ENCODE measurements around the gene PAIP2.

Gene PAIP2, protein sequence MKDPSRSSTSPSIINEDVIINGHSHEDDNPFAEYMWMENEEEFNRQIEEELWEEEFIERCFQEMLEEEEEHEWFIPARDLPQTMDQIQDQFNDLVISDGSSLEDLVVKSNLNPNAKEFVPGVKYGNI

DNA sequence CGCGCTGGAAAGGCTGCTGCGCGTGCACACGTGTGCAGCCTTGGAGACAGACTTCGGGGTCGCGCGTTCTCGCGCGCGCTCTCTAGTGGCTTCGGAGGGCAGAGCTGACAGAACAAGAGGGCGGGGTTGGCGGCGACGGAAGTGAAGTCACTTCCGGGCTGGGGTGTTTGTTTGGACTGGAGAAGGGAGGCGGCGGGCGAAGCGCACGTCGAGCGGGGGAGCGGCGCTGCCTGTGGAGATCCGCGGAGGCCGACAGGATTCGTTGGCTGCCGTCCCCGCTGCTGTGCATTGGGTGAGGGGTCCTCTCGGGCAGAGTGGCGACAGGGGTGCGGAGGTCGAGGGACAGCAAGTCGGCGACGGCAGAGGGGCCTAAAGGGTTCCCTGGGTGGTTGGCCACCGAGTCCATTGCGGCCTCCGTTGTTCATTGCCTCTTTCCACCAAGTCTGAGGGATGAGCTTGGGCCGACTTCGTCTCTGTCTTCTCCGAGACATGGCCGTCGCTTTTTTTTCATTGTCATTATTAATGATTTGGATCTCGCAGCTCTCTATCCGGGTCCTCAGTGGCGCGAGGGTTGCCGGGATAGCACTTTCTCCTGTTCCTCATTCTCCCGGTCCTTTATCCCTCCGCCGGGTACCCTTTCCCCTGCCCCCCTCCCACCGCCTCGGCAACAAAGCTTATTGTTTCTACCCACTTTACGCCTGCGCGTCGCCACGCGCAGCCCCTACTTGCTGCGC, at the start of gene PAIP2:
TSS of gene PAIP2 (plus strand) at position 166 of the 734 bp plus-strand sequence. CDS start 21,931 bp downstream, outside the sequence.
- peak within 1 kb of the TSS; percentile 87 for H3K27ac Mint-ChIP-seq
- peak; percentile 98 for ATAC-seq
- peak within 1 kb of the TSS; percentile 95 for H3K4me3 Mint-ChIP-seq
- H3K27me3 Mint-ChIP-seq: no peaks in the 10 kb centered on the region
- no peaks in the 10 kb centered on the region for H3K9me3 Mint-ChIP-seq
- peaks cover 41% of the 10 kb centered on the region for H3K4me1 Mint-ChIP-seq
- peaks cover 9% of the 10 kb centered on the region for H3K36me3 Mint-ChIP-seq

DNA sequence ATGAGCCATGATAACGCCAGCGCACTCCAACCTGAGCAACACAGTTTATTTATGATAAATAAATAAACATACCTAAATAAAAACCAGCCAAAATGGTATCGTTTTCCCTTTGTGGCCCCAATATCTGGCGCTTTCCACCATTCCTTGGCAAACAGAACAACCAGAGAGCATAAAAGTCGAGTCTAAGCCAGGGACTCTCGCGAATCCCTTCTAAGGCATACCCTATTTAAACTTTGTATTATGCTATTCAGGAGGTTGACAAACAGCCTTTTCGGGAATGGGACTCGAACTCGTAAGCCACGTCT, 48.5 kb upstream of the PAIP2 start:
- H3K9me3 Mint-ChIP-seq: no peaks in the 10 kb centered on the region
- peaks cover 20% of the 10 kb centered on the region for H3K36me3 Mint-ChIP-seq
- ATAC-seq: no peak
- H3K4me3 Mint-ChIP-seq: peak overlapping the region; percentile 90
- H3K27ac Mint-ChIP-seq: peak overlapping the region; percentile 92
- no peaks in the 10 kb centered on the region for H3K27me3 Mint-ChIP-seq
- H3K4me1 Mint-ChIP-seq: peaks cover 37% of the 10 kb centered on the region

DNA sequence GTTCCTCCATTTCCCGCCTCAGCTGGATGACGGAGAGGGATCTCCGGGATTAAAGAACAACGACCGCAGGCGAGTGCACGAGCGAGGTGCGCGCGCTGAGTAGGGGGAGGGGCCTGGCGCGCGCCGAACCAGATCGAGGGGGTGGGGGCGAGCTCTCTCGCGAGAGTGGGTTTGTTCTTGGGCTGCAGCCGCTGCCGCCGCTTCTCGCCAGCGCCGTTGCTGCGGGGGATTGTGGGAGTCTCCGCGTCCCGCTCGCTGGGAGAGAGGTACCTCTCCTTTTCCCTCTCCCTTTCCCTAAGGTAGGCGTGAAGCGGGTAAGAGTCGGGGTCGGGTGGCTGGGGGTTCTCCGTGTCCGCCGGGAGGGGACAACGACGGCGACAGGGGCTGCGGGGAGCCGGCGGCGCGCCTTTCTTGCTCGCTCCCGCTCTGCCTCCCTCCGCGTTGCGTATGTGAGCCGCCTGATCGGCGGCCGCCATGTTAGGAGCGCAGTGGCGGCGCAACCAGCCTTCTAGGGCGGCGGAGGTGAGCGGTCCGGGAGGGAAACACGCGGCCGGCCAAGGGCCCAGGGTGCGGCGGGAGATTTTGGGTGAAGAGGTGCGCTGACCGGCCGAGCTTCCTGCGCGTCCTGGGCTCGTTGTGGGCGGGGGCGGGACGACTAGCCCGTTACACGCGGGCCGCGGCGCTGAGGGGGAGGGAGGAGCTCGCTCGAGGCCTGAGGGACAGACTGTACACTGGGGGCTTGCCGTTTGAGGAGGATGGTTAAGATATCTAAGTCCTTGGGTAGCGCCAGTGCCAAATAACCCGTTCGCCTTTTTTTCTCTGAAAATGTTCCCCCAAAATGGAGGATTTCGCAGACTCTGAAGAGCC, 47.9 kb upstream of the PAIP2 start, which contains the start of gene MATR3:
TSS of gene MATR3 (plus strand) at position 234 of the 867 bp plus-strand sequence. CDS start 13,676 bp downstream, outside the sequence.
- H3K27ac Mint-ChIP-seq: peak within 1 kb of the TSS; percentile 92
- H3K4me3 Mint-ChIP-seq: peak within 1 kb of the TSS; percentile 90
- H3K27me3 Mint-ChIP-seq: no peaks in the 10 kb centered on the region
- ATAC-seq: peak; percentile 95
- H3K9me3 Mint-ChIP-seq: no peaks in the 10 kb centered on the region
- H3K4me1 Mint-ChIP-seq: peaks cover 42% of the 10 kb centered on the region
- H3K36me3 Mint-ChIP-seq: peaks cover 26% of the 10 kb centered on the region

DNA sequence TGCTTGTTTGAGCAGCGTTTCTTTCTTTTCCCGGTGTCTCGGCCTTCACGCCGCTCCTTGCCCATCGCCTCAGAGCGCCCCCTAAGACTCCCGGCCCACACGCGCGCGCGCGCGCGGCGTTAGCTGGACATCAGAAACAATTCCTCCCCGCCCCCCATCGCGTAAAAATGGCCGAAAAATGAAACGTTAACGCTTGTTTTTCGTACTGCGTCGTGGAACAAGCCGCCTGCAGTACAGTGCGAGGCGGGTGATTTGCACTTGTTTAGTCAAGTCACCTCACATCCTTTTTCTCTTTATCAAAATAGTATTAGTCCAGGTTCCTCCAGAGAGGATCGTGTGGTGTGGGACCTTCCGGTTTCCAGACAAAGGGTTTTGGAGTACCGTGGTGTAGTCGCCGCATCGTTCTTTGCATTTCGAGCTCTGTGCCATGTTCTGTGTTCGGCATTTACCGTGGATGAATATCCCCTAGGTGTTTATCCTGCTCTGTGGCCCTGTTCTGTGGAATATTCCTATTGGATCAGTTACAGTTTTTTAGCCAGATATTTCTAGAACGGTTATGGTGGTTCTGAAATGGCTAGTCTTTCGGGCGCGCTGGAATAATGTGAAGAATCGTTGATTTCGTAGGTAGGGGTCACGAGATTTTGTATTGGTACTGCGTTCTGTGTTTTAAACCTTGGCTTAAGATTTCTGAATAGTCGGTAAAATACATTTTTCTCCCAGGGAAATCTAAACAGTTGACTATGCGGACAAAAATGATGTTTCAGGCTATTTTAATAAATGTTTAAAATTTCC, 47.1 kb upstream of the PAIP2 start:
- Mint-ChIP-seq H3K4me1 (peaks cover 51% of the 10 kb centered on the region), H3K4me3 (peak overlapping the region; percentile 90), H3K9me3 (no peaks in the 10 kb centered on the region), H3K27me3 (no peaks in the 10 kb centered on the region), H3K27ac (peak overlapping the region; percentile 92), H3K36me3 (peaks cover 32% of the 10 kb centered on the region)
- peak; percentile 52 for ATAC-seq

DNA sequence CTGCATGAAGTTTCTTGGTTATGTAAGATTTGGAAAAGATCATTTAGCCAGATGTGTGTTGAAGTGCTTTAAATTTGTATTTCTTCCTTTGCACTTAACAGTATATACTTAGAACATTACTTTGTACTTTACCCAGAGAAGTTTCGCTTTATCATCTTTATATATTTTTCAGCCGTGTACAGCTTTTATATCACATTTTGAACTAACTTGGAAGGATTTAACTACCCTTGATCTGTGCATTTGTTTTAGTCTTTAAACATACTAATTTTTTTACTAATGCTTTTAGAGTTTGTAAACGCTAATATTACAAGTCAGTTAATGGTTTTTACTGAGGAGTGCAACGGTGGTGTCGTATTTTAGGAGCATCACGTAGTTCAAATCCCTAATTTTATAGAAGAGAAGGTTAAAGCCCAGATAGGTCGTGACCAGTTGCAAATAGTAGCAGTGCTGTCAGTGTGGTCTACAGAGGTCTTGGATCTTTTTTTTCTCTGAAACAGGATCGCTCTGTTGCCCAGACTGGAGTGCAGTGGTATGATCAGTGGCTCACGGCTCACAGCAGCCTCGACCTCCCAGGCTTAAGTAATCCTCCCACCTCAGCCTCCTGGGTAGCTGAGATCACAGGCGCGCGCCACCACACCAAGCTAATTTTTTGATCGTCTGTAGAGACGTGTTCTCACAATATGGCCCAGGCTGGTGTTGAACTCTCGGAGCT, 46.2 kb upstream of the PAIP2 start:
- Mint-ChIP-seq H3K4me1 (peaks cover 57% of the 10 kb centered on the region), H3K27me3 (no peaks in the 10 kb centered on the region), H3K27ac (peak overlapping the region; percentile 92), H3K4me3 (peak overlapping the region; percentile 90), H3K36me3 (peaks cover 30% of the 10 kb centered on the region), H3K9me3 (no peaks in the 10 kb centered on the region)
- ATAC-seq: no peak

DNA sequence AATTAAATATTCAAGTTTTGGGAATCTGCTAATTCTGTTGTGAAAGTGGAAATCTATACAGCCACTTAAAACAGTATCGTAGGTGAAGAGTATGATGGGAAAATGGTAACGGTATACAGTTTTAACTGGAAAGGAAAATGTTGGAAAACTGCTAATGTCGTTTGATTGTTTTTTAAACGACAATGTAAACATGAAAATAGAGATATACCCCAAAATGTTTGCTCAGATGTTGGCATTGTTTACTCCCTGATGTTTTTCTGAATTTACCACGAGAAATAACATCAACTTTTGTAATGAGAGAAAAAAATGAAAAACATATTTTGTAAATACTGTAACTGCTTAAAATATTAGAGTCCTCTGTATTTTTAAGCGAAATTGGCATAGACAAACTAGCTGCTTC, 45.5 kb upstream of the PAIP2 start:
- ATAC-seq: no peak
- Mint-ChIP-seq H3K27ac (peak overlapping the region; percentile 92), H3K4me3 (no peak overlapping the region), H3K4me1 (peaks cover 63% of the 10 kb centered on the region), H3K27me3 (no peaks in the 10 kb centered on the region), H3K36me3 (peaks cover 30% of the 10 kb centered on the region), H3K9me3 (no peaks in the 10 kb centered on the region)

DNA sequence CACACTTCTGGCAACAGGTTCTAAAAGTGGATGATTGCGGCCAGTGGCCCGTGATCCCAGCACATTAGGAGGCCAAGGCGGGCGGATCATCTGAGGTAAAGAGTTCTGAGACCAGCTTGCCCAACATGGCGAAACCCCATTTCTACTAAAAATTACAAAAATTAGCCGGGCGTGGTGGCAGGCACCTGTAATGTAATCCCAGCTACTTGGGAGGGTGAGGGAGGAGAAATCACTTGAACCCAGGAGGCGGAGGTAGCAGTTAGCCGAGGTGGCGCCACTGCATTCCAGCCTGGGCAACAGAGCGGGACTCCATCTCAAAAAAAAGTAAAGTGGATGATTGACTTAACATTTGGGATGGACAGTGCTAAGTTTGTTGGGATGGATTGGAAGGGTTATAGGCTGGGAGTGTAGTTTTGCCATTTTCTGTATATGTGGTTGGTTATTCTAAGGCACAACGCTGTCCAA, 44.8 kb upstream of the PAIP2 start:
- no peaks in the 10 kb centered on the region for H3K9me3 Mint-ChIP-seq
- H3K27ac Mint-ChIP-seq: no peak overlapping the region
- H3K4me3 Mint-ChIP-seq: peak overlapping the region; percentile 25
- peaks cover 70% of the 10 kb centered on the region for H3K4me1 Mint-ChIP-seq
- peaks cover 32% of the 10 kb centered on the region for H3K36me3 Mint-ChIP-seq
- ATAC-seq: no peak
- H3K27me3 Mint-ChIP-seq: no peaks in the 10 kb centered on the region

DNA sequence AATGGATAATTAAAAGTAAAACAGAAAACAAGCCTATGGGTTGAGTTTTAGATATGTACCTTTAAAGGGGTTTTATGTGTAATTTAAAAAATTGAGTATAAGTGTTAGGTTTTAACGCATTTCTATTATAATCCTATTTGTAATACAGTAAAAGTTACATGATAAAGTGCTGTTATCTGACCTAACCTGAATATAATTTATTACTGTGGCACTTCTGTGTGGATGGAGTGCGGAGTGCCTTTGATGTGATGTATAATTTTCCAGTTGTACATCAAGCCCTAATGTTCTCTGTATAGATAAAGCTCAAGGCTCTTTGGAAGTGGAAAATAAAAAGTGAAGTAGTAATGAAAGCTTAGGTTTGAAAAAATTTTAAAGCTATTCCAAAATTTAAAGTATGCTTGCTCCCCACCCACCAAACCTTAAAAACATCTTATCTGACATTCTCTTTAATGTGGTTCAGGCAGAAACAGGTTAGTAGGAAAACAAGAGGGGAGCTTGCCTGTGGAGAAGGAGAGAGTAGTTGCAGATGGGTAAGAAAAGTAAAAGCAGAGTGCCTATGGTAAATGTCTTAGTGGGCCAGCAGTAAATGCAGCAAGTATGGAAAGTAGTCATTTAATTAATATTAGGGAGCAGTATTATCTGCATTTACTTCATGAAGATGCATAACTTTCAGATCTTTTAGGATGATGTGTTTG, 44.1 kb upstream of the PAIP2 start:
- no peaks in the 10 kb centered on the region for H3K27me3 Mint-ChIP-seq
- peak overlapping the region; percentile 63 for H3K27ac Mint-ChIP-seq
- peaks cover 74% of the 10 kb centered on the region for H3K4me1 Mint-ChIP-seq
- H3K36me3 Mint-ChIP-seq: peaks cover 36% of the 10 kb centered on the region
- ATAC-seq: no peak
- peak overlapping the region; percentile 33 for H3K4me3 Mint-ChIP-seq
- H3K9me3 Mint-ChIP-seq: no peaks in the 10 kb centered on the region

DNA sequence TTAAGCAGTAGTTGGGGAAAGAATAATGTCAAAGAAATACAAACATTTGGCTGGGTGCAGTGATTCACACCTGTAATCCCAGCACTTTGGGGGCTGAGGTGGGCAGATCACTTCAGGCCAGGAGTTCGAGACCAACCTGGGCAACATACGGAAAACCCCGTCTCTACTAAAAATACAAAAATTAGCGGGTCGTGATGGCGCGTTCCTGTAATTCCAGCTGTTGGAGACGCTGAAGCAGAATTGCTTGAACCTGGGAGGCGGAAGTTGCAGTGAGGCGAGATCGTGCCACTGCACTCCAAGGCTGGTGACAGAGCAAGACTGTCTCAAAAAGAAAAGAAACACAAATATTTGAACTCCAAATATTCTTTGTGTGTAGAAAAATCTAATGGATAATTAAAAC, 43.4 kb upstream of the PAIP2 start:
- peaks cover 36% of the 10 kb centered on the region for H3K36me3 Mint-ChIP-seq
- ATAC-seq: no peak
- peak overlapping the region; percentile 33 for H3K4me3 Mint-ChIP-seq
- peaks cover 76% of the 10 kb centered on the region for H3K4me1 Mint-ChIP-seq
- H3K27me3 Mint-ChIP-seq: no peaks in the 10 kb centered on the region
- H3K9me3 Mint-ChIP-seq: no peaks in the 10 kb centered on the region
- peak overlapping the region; percentile 63 for H3K27ac Mint-ChIP-seq

DNA sequence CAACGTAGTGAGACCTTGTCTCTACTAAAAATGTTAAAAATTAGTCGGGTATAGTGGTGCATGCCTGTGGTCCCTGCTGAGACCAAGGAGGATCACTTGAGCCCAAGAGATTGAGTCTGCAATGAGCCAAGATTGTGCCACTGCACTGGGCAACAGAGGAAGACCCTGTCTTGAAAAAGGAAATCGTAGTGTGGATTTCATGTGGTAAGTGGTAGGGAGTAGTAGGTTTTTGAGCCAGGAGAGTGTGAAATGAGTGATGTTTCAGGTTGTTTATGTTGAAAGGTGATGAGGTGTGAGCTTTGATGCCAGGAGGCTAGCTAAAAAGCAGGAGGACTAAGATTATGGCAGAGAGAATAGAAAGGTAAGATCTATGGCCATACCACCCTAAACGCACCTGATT, 42.2 kb upstream of the PAIP2 start:
- Mint-ChIP-seq H3K36me3 (peaks cover 35% of the 10 kb centered on the region), H3K9me3 (no peaks in the 10 kb centered on the region), H3K27me3 (no peaks in the 10 kb centered on the region), H3K4me1 (peaks cover 88% of the 10 kb centered on the region), H3K4me3 (peak overlapping the region; percentile 37), H3K27ac (peak overlapping the region; percentile 30)
- no peak for ATAC-seq

DNA sequence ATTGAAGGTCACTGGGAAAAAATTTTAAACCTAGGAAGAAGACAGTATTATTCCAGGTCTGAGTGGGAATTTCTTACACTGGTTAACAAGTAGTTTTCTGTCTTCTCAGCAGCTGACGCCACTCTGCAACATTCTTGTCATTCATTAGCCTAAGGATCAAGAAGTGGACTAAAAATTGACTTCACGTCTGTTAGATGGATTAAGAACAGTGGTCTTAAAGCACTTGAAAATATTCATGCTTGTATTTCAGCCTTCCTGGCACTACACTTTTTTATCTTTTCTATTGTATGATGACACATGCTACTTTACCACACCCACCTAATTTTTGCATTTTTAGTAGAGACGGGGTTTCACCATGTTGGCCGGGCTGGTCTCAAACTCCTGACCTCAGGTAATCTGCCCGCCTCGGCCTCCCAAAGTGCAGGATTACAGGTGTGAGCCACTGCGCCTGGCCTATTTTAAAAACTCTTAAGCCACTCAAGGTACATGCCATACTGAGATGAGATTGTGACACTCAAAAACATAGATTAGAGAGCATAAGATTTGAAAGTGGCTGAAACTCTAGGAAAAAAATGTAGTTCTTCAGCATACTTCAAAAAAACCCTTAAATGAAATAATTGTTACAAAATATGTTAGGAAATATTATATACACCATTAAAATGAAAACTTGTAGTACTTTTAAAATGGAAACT, 39.7 kb upstream of the PAIP2 start:
- Mint-ChIP-seq H3K4me3 (peak overlapping the region; percentile 39), H3K9me3 (no peaks in the 10 kb centered on the region)

DNA sequence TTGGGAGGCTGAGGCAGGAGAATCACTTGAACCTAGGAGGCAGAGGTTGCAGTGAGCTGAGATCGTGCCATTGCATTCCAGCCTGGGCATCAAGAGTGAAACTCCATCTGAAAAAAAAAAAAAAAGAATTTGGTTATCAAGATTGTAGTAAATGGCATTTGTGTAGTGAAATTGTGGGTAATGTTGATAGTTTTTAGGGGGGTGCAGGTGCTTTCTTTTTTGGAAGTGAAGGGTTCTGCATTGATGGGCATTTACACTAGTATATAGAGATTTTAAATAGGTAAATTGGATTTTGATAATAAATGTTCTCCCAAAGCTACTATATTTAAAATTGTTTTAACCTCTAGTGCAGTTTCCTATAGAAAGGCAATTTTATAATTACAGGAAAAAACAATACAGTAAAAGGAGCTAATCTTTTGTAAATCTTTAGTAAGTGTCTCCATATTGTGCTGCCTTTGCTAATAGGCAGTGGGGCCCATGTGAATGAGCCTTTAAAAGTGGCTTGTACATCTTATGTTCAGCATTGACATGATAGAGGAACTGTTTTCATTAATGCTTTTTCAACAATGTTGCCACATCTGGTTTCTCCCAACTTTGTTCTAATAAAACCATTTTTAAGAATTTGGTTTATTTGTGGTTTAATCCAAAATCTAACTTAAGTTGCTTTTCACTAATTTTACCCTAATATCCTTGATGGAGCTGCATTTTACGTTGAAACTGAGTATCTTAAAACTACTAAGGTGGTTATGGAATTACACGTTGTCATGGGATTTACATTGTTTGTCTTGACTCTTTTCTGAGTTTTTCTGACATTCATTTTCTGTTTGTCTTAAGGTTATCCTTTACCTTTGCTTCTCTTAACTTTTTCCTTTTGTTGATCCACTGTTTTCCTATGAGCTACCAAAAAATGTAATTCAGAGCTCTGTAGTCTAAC, 37.0 kb upstream of the PAIP2 start:
- Mint-ChIP-seq H3K4me1 (peaks cover 91% of the 10 kb centered on the region), H3K27me3 (no peaks in the 10 kb centered on the region), H3K27ac (no peak overlapping the region), H3K36me3 (peaks cover 22% of the 10 kb centered on the region), H3K9me3 (no peaks in the 10 kb centered on the region), H3K4me3 (peak overlapping the region; percentile 31)
- no peak for ATAC-seq

More for the DNA sequence above, 39.7 kb upstream of the PAIP2 start:
- Mint-ChIP-seq H3K27me3 (no peaks in the 10 kb centered on the region), H3K4me1 (peaks cover 94% of the 10 kb centered on the region), H3K27ac (peak overlapping the region; percentile 40), H3K36me3 (peaks cover 23% of the 10 kb centered on the region)
- ATAC-seq: no peak

All from stimulated activated memory B cell treated with anti-CD40 and anti-IgM and Interleukin-4, amounts not matched to agents 10 μg/mL and 1 μg/mL and 100 μg/mL, for 72 hours (primary cell).